Measurements from ENCODE around the gene SOX6. TPM values are rescaled to one million over a fixed set of nuclear protein-coding genes. Genes with fewer than 3 reads are reported as not detected.

Gene SOX6
- polyA plus RNA-seq, 1 of the 3 experiments (the other 2 are of a cell fraction): 0.03 TPM

- Histone ChIP-seq H3F3A (replicated peaks; ENCODE audit: insufficient read depth) (no peaks in the 10 kb centered on the region), H3K4me3 (ENCODE audit: low read depth in 2 of 2, low read length in 1 of 2) (no peak overlapping the region), H3K9ac (no peak overlapping the region), H3K79me2 (ENCODE audit: insufficient read depth) (no peaks in the 10 kb centered on the region), H3K9me2 (no peaks in the 10 kb centered on the region), H4K20me1 (ENCODE audit: insufficient read depth) (no peaks in the 10 kb centered on the region), H3K27ac (ENCODE audit: low read depth in 2 of 2, low read length in 1 of 2) (peak overlapping the region in 1 of 2 experiments; percentile 43; a peak in 1 of 4 replicates), H3K4me1 (ENCODE audit: control insufficient read depth in 1 of 2, insufficient read depth in 2 of 2, low read depth in 1 of 2, low read length in 1 of 2) (peaks cover 5 to 14% of the 10 kb centered on the region in 2 experiments; a peak in 2 of 4 replicates), H3K4me2 (no peak overlapping the region), H3K27me3 (ENCODE audit: insufficient read depth) (no peaks in the 10 kb centered on the region), H3K36me3 (replicated peaks in 1 of 2; ENCODE audit: control insufficient read depth in 1 of 2, insufficient read depth in 2 of 2, low read length in 1 of 2) (no peaks in the 10 kb centered on the region), H3K9me3 (no peaks in the 10 kb centered on the region), H2AFZ (ENCODE audit: low read depth) (no peak overlapping the region)
- TF ChIP-seq CTCF (IDR thresholded peaks at IDR 0.05) (peak; percentile 32), GABPA (IDR thresholded peaks at IDR 0.05; ENCODE audit: low read depth) (no peak), IRF3 (IDR thresholded peaks at IDR 0.05; ENCODE audit: low read depth, low read length) (no peak), MAX (IDR thresholded peaks at IDR 0.05; ENCODE audit: low read depth) (no peak)
- DNase-seq: no peak
- POLR2A ChIA-PET: no interaction called here
- CTCF ChIA-PET: interaction anchor here (0.7 to 1.5 kb wide), 3 partner anchors 10 to 62 kb away, joined by 4 to 5 read pairs (median 4); no protein-coding TSS in a partner anchor
Measured at GRCh38 chr11:16169541-16169940, 186.8 kb downstream of the SOX6 start.

- H3K27ac ChIP-seq (ENCODE audit: low read depth in 2 of 2, low read length in 1 of 2): no peak overlapping the region
- no peaks in the 10 kb centered on the region for H3K36me3 ChIP-seq (replicated peaks in 1 of 2; ENCODE audit: control insufficient read depth in 1 of 2, insufficient read depth in 2 of 2, low read length in 1 of 2)
- H3F3A ChIP-seq (replicated peaks; ENCODE audit: insufficient read depth): no peaks in the 10 kb centered on the region
- WGBS (ENCODE audit: low lambda C conversion rate): 75% methylated on average over 3 of the region's 3 CpGs
- H3K4me3 ChIP-seq (ENCODE audit: low read depth in 2 of 2, low read length in 1 of 2): no peak overlapping the region
- ChIA-PET POLR2A (no interaction called here), CTCF (no interaction called here)
- no peaks in the 10 kb centered on the region for H4K20me1 ChIP-seq (ENCODE audit: insufficient read depth)
- peaks cover 5 to 14% of the 10 kb centered on the region in 2 experiments; a peak in 2 of 4 replicates for H3K4me1 ChIP-seq (ENCODE audit: control insufficient read depth in 1 of 2, insufficient read depth in 2 of 2, low read depth in 1 of 2, low read length in 1 of 2)
- no peak overlapping the region for H2AFZ ChIP-seq (ENCODE audit: low read depth)
- no peaks in the 10 kb centered on the region for H3K27me3 ChIP-seq (ENCODE audit: insufficient read depth)
- no peaks in the 10 kb centered on the region for H3K9me3 ChIP-seq
- no peaks in the 10 kb centered on the region for H3K79me2 ChIP-seq (ENCODE audit: insufficient read depth)
- no peaks in the 10 kb centered on the region for H3K9me2 ChIP-seq
- no peak overlapping the region for H3K4me2 ChIP-seq
- H3K9ac ChIP-seq: no peak overlapping the region
- DNase-seq: no peak
- TF ChIP-seq ZBTB33 (IDR thresholded peaks at IDR 0.05; ENCODE audit: borderline replicate concordance, low read depth) (no peak), PBX3 (IDR thresholded peaks at IDR 0.05) (no peak), FOSL2 (IDR thresholded peaks at IDR 0.05; ENCODE audit: borderline replicate concordance, low read depth) (no peak), MXI1 (IDR thresholded peaks at IDR 0.05; ENCODE audit: low read depth, low read length) (no peak), TEAD4 (IDR thresholded peaks at IDR 0.05; ENCODE audit: borderline replicate concordance, insufficient read depth) (no peak), RAD21 (IDR thresholded peaks at IDR 0.05; ENCODE audit: low read length) (no peak), NRF1 (IDR thresholded peaks at IDR 0.05; ENCODE audit: low read depth, low read length) (no peak), EP300 (IDR thresholded peaks at IDR 0.05; ENCODE audit: borderline replicate concordance in 1 of 2, low read depth in 1 of 2, low read length in 1 of 2) (no peak), FOXM1 (IDR thresholded peaks at IDR 0.05; ENCODE audit: low read depth) (no peak), POLR2AphosphoS5 (IDR thresholded peaks at IDR 0.05; ENCODE audit: low read depth, low read length) (no peak), RXRA (IDR thresholded peaks at IDR 0.05; ENCODE audit: borderline replicate concordance, low read depth) (no peak), TAF1 (IDR thresholded peaks at IDR 0.05; ENCODE audit: borderline replicate concordance, low read depth, low read length) (no peak), SMC3 (IDR thresholded peaks at IDR 0.05; ENCODE audit: low read depth, low read length) (no peak), MAX (IDR thresholded peaks at IDR 0.05; ENCODE audit: low read depth) (no peak), FOXJ3 (CRISPR knock-in tag; IDR thresholded peaks at IDR 0.05) (no peak), ELF1 (IDR thresholded peaks at IDR 0.05) (no peak)
Measured at GRCh38 chr11:16167706-16168487, 188.4 kb downstream of the SOX6 start.

All from SK-N-SH (cell line).